Stomach (tissue), 9 donors: ENCODE results near the gene UXS1. TPM values are rescaled to one million over a fixed set of nuclear protein-coding genes. Genes with fewer than 3 reads are reported as not detected.
A peak's percentile ranks its signal among the peaks of the same experiment; 100 is the strongest.

Experiments
- DNase-seq, 2 donors: peaks; one replicate each; pipeline versions ENCODE4 v3.0.0 to v3.0.0-alpha.2; 2013 to 2019
- H3K27ac ChIP-seq, 5 donors: fragments of 200-600 bp in 4 of 5; sonication (generic) in 4 of 5; one replicate each; pipeline ENCODE4 v1.5.1; 2013 to 2019; ENCODE audit warnings: mild to moderate bottlenecking in 1 of 5, moderate library complexity in 1 of 5
- H3K27me3 ChIP-seq, 3 donors: fragments of 200-600 bp; sonication (generic); one replicate each; pipeline ENCODE4 v1.5.1; 2017 to 2019; ENCODE audit warnings: mixed run types in 1 of 3
- H3K36me3 ChIP-seq, 4 donors: fragments of 200-600 bp; sonication (generic); 1 replicate in 3 of 4; 2 replicates in 1 of 4; pipeline ENCODE4 v1.5.1; 2016 to 2019
- H3K4me1 ChIP-seq, 4 donors: fragments of 200-600 bp; sonication (generic); one replicate each; pipeline ENCODE4 v1.5.1; 2016 to 2019
- H3K4me3 ChIP-seq, 4 donors: fragments of 200-600 bp; sonication (generic) in 3 of 4; one replicate each; pipeline ENCODE4 v1.5.1; 2016 to 2019; ENCODE audit warnings: mild to moderate bottlenecking in 1 of 4
- H3K9me3 ChIP-seq, 4 donors: fragments of 200-600 bp; sonication (generic); one replicate each; pipeline ENCODE4 v1.5.1; 2016 to 2019
- CTCF ChIP-seq, 7 experiments: fragments of 450-650 bp in 4 of 7; fragments of 200-600 bp in 3 of 7; sonication (generic) in 3 of 7; IDR thresholded peaks; one replicate each; pipeline ENCODE4 v1.5.1; 2016 to 2019; ENCODE audit warnings: antibody characterized with exemption in 7 of 7, control low read depth in 2 of 7, mild to moderate bottlenecking in 1 of 7
- EP300 ChIP-seq: sonication (generic); formaldehyde crosslinking; IDR thresholded peaks from one replicate; pipeline ENCODE4 v1.6.1; 2017; ENCODE audit warnings: antibody characterized with exemption
- POLR2A ChIP-seq, 4 donors: fragments of 450-650 bp; IDR thresholded peaks; one replicate each; pipeline ENCODE4 v1.6.1; 2016; ENCODE audit warnings: antibody characterized with exemption in 4 of 4, control low read depth in 2 of 4, mild to moderate bottlenecking in 1 of 4, moderate library complexity in 1 of 4
- POLR2AphosphoS5 ChIP-seq, 3 donors: sonication (generic); formaldehyde crosslinking; IDR thresholded peaks; one replicate each; pipeline ENCODE4 v1.6.1; 2016; ENCODE audit warnings: antibody characterized with exemption in 3 of 3
- WGBS, 5 donors: extraction: QIAGEN DNeasy Blood & Tissue Kit in 3 of 5; methylation state at CpG; one replicate each; pipeline versions ENCODE4 v1.1.5 to v1.1.7; 2013 to 2018; 5-methylcytosine and 5-hydroxymethylcytosine counted together
- intact Hi-C: fragments of 100-400 bp; cut with DNase I; formaldehyde crosslinking; loops from one replicate; pipeline ENCODE4 v1.15.1; 2023; ENCODE audit warnings: low total_unique reads
- polyA plus RNA-seq, 3 donors: library from polyadenylated mRNA; stranded (reverse); fragments of 200-250 nt; gene quantifications; one replicate each; pipeline ENCODE4 v1.2.3, GENCODE V29; 2013
- total RNA-seq, 5 donors: library from RNA; depleted of rRNA; stranded (reverse); fragments of >200 nt; gene quantifications; one replicate each; pipeline versions ENCODE4 v1.1.0 to v1.2.3, GENCODE V29; 2014 to 2016
- donor health status: healthy with polysubstance abuse.
- donor health status: Bipolar disorder and iron deficiency.
- donor health status: healthy.

The UXS1 gene
- total and polyA plus RNA-seq, 8 donors: 7.0 to 111 (median 16.8) TPM

- WGBS, 5 donors: 81 to 89% (median 85%) methylated on average over 16 of the region's 16 CpGs
- no peak for DNase-seq
- Histone ChIP-seq H3K27ac (no peak overlapping the region), H3K36me3 (peaks cover 4 to 39% (median 21%) of the 10 kb centered on the region in 4 donors), H3K4me3 (no peak overlapping the region), H3K27me3 (no peaks in the 10 kb centered on the region), H3K9me3 (no peaks in the 10 kb centered on the region), H3K4me1 (peaks cover 0 to 32% (median 13%) of the 10 kb centered on the region in 4 donors)
- no peak for TF ChIP-seq POLR2A (IDR thresholded peaks at IDR 0.05)
- TF ChIP-seq CTCF (IDR thresholded peaks at IDR 0.05): no peak
- no peak for TF ChIP-seq POLR2AphosphoS5 (IDR thresholded peaks at IDR 0.05)
- no peak for TF ChIP-seq EP300
- intact Hi-C loops: loop anchor here (5.0 to 10.0 kb wide), 2 partner anchors 432 to 479 kb away; no protein-coding TSS in a partner anchor
These were observed 88.8 kb downstream of the UXS1 start for GRCh38 chr2:106105151-106105922.

GRCh38 chr2:106104332-106105062, 89.6 kb downstream of the UXS1 start:
- DNase-seq: peak; percentile 74 to 86
- intact Hi-C loops: loop anchor here (5.0 to 10.0 kb wide), 2 partner anchors 433 to 480 kb away; no protein-coding TSS in a partner anchor
- 30 to 43% (median 38%) methylated on average over 16 of the region's 16 CpGs for WGBS, 5 donors
- no peak overlapping the region for H3K4me3 ChIP-seq
- TF ChIP-seq CTCF (IDR thresholded peaks at IDR 0.05) (peak in 6 of 7 experiments; percentile 78 to 98 (median 94)), POLR2A (IDR thresholded peaks at IDR 0.05) (no peak)
- H3K9me3 ChIP-seq: no peaks in the 10 kb centered on the region
- H3K27me3 ChIP-seq: no peaks in the 10 kb centered on the region
- H3K4me1 ChIP-seq: peaks cover 0 to 32% (median 13%) of the 10 kb centered on the region in 4 donors
- peaks cover 0 to 39% (median 21%) of the 10 kb centered on the region in 4 donors for H3K36me3 ChIP-seq
- H3K27ac ChIP-seq: no peak overlapping the region

- peaks cover 0 to 12% (median 3%) of the 10 kb centered on the region in 4 donors for H3K4me1 ChIP-seq
- intact Hi-C loops: loop anchor here (10.0 kb wide), 2 partner anchors 485 to 525 kb away; no protein-coding TSS in a partner anchor
- no peak overlapping the region for H3K4me3 ChIP-seq
- no peaks in the 10 kb centered on the region for H3K9me3 ChIP-seq
- H3K36me3 ChIP-seq: peaks cover 7 to 66% (median 60%) of the 10 kb centered on the region in 4 donors
- no peak for TF ChIP-seq CTCF (IDR thresholded peaks at IDR 0.05)
- TF ChIP-seq POLR2AphosphoS5 (IDR thresholded peaks at IDR 0.05): no peak
- TF ChIP-seq POLR2A (IDR thresholded peaks at IDR 0.05): no peak
- TF ChIP-seq EP300: no peak
- no peaks in the 10 kb centered on the region for H3K27me3 ChIP-seq
- no peak overlapping the region for H3K27ac ChIP-seq
- 81 to 92% (median 90%) methylated on average over 5 of the region's 5 CpGs for WGBS, 5 donors
- no peak for DNase-seq
These were observed 94.4 kb downstream of the UXS1 start for GRCh38 chr2:106099691-106100090.

- no peak for DNase-seq
- Histone ChIP-seq H3K4me3 (no peak overlapping the region), H3K36me3 (peaks cover 10 to 76% (median 71%) of the 10 kb centered on the region in 4 donors), H3K4me1 (peaks cover 0 to 5% (median 0%) of the 10 kb centered on the region in 4 donors), H3K27me3 (no peaks in the 10 kb centered on the region), H3K27ac (no peak overlapping the region), H3K9me3 (no peaks in the 10 kb centered on the region)
- TF ChIP-seq POLR2A (IDR thresholded peaks at IDR 0.05): no peak
- no peak for TF ChIP-seq CTCF (IDR thresholded peaks at IDR 0.05)
- no peak for TF ChIP-seq POLR2AphosphoS5 (IDR thresholded peaks at IDR 0.05)
- no peak for TF ChIP-seq EP300
- intact Hi-C loops: loop anchor here (10.0 kb wide), 1 partner anchor 524 kb away; no protein-coding TSS in a partner anchor
- WGBS, 5 donors: 71 to 79% (median 75%) methylated on average over 9 of the region's 9 CpGs
These were observed 95.4 kb downstream of the UXS1 start for GRCh38 chr2:106098664-106099063.
